NCI-H748 treated with DMSO at 0.1 percent for 48 hours (cell line): ENCODE measurements around the gene PRIM2.
"Not testable (repeated sequence)": the region's sequence is repeated elsewhere in the genome, so short reads cannot be mapped to it uniquely, and the experiment has no call there.

ENCODE experiments used
- DNase-seq: peaks from one replicate; lab custom pipeline; 2025; lab: John Stamatoyannopoulos, UW

PRIM2 gene

DNA sequence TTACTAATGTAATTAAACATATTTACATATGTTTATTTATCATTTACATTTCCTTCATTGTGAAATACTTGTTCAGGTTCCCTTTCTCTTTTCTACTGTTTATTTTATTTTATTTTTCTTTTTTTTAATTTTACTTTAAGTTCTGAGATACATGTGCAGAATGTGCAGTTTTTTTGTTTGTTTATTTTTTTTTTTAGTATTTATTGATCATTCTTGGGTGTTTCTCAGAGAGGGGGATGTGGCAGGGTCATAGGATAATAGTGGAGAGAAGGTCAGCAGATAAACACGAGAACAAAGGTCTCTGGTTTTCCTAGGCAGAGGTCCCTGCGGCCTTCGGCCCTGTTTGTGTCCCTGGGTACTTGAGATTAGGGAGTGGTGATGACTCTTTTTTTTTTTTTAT is 8.7 kb upstream of the PRIM2 start:
- not testable (repeated sequence) for DNase-seq

DNA sequence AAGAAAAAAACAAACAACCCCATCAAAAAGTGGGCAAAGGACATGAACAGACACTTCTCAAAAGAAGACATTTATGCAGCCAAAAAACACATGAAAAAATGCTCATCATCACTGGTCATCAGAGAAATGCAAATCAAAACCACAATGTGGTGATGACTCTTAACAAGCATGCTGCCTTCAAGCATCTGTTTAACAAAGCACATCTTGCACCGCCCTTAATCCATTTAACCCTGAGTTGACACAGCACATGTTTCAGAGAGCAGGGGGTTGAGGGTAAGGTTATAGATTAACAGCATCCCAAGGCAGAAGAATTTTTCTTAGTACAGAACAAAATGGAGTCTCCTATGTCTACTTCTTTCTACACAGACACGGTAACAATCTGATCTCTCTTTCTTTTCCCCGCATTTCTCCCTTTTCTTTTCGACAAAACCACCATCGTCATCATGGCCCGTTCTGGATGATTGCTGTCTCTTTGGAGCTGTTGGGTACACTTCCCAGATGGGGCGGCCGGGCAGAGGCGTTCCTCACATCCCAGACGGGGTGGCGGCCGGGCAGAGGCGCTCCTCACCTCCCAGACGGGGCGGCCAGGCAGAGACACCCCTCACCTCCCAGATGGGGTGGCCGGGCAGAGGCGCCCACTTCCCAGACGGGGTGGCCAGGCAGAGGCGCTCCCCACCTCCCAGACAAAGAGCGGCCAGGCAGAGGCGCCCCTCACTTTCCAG is 7.2 kb upstream of the PRIM2 start:
- DNase-seq, result not testable (repeated sequence)

DNA sequence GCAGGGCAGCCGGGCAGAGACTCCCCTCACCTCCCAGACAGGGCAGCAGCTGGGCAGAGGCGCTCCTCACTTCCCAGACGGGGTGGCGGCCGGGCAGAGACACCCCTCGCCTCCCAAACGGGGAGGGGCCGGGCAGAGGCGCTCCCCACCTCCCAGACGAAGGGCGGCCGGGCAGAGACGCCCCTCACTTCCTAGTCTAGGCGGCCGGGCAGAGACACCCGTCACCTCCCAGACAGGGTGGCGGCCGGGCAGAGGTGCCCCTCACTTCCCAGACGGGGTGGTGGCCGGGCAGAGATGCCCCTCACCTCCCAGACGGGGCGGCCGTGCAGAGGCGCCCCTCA is 6.6 kb upstream of the PRIM2 start:
- DNase-seq, result no peak

- DNase-seq, result not testable (repeated sequence)
These were observed 6.0 kb upstream of the PRIM2 start for GRCh38 chr6:57311300-57312003.

DNA sequence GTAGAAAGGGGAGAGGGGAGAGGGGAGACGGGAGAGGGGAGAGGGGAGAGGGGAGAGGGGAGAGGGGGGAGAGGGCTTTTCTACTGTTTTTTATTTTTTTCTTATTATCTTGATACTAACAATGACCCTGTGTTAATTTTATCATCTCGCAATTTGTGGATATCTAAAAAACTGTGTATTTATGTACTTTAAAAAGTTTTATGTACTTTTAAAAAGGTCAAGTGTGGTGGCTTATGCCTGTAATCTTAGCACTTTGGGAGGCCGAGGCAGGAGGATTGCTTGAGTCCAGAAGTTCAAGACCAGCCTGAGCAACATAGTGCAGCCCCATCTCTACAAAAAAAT is 5.5 kb upstream of the PRIM2 start:
- DNase-seq, result no peak

GRCh38 chr6:57313009-57313408 is 4.4 kb upstream of the PRIM2 start:
- DNase-seq, result no peak

DNA sequence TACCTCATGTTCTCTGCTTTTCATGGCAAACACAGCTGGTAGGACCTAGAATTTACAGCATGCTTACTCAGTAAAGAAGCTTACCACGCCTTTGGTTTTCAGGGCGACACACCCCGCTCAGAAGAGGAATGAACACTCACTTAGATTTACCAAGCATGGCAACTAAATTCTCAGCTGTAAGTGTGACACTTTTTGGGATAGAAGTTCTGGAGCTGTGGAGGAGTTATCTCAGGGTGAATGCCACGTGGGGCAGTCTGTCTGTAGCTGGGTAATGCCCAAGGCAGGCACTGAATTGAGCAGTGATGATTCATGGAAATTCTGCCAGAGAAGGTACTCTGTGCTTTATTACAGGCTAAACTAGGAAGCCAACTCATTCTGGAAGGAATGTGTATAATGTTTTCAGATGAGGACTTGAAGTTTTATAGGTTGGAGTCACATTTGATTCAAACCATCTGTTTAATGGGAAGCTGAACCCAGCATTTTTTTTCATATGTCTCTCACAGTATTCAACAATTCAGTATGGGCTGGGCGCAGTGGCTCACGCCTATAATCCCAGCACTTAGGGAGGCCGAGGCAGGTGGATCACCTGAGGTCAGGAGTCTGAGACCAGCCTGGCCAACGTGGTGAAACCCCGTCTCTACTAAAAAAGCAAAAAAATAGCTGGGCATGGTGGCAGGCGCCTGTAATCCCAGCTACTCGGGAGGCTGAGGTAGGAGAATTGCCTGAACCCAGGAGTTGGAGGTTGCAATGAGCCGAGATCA is 3.5 kb upstream of the PRIM2 start:
- DNase-seq, result no peak

GRCh38 chr6:57315111-57315510 is 2.3 kb upstream of the PRIM2 start:
- no peak for DNase-seq

GRCh38 chr6:57315851-57316250 is 1.6 kb upstream of the PRIM2 start:
- DNase-seq, result no peak

- peak; percentile 96 for DNase-seq
These were observed 810 bp upstream of the PRIM2 start for GRCh38 chr6:57316581-57317059.

GRCh38 chr6:57324538-57324937 is 7.1 kb downstream of the PRIM2 start:
- peak; percentile 9 for DNase-seq

GRCh38 chr6:57327311-57327710 is 9.9 kb downstream of the PRIM2 start:
- no peak for DNase-seq

DNA sequence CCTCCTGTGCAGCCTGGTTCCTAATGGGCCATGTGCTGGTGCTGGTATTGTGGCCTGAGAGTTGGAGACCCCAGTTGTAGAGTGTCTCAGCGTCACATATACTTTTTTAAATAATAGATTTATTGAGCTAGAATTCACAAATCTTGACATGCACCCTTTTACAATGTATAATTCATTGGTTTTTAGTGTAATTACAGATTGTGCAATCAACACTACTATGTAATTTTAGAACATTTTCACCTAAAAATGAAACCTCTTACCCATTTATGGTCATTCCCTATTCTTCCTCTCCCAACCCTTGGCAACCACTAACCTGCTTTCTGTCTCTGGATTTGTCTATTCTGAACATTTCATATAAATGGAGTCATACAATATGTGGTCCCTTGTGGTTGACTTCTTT is 10.6 kb downstream of the PRIM2 start:
- DNase-seq, result no peak

GRCh38 chr6:57329933-57330332 is 12.5 kb downstream of the PRIM2 start:
- no peak for DNase-seq

- DNase-seq, result no peak
These were observed 24.8 kb downstream of the PRIM2 start for GRCh38 chr6:57342148-57342669.

GRCh38 chr6:57343342-57343741 is 25.9 kb downstream of the PRIM2 start:
- not testable (repeated sequence) for DNase-seq

- DNase-seq, result not testable (repeated sequence)
These were observed 29.3 kb downstream of the PRIM2 start for GRCh38 chr6:57346715-57347114.

GRCh38 chr6:57347597-57347996 is 30.2 kb downstream of the PRIM2 start:
- not testable (repeated sequence) for DNase-seq

DNA sequence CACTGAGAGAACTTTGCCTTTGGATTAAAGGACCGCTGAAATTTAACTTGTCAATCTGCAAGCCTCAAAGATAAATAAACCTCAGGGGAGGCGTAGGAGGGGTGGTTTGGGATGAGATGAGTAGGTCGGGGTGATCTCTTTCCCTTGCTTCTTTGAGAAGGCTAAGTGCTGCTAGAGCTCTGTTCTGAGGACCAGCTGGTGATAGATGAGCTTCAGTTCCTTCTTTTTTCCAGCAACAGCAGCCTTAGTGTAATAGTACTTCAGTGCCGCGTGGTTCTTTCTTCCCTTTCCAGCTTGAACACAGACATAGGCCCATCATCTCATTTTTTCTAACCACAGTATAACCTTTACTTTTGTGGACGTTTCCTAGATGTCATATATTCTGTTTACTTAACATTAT is 33.0 kb downstream of the PRIM2 start:
- not testable (repeated sequence) for DNase-seq

GRCh38 chr6:57352596-57352995 is 35.2 kb downstream of the PRIM2 start:
- DNase-seq, result not testable (repeated sequence)

GRCh38 chr6:57358319-57358718 is 40.9 kb downstream of the PRIM2 start:
- not testable (repeated sequence) for DNase-seq

DNA sequence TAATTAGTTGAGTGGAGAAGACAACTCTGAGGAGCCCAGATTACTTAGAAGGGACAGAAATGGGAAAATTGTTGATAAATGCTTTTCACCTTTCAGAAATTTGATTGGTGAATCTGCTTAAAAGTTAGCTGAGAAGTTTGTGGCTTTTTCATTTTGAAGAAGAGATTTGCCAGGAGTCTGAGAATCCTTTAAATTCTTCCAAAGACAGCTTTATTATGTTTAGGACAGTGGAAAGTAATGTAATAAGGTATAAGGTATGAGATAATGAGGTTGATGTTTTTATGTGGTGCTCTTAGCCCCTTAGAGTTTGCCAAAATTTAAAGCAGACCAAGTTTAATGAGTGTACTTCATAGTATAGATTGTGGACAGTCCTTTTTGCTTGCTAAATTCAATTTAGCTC is 42.3 kb downstream of the PRIM2 start:
- DNase-seq, result not testable (repeated sequence)

GRCh38 chr6:57362340-57362739 is 44.9 kb downstream of the PRIM2 start:
- DNase-seq, result not testable (repeated sequence)
